ENCODE measurements around the gene SNAP29.
"Not testable (repeated sequence)": the region's sequence is repeated elsewhere in the genome, so short reads cannot be mapped to it uniquely, and the experiment has no call there.

Gene SNAP29

DNA sequence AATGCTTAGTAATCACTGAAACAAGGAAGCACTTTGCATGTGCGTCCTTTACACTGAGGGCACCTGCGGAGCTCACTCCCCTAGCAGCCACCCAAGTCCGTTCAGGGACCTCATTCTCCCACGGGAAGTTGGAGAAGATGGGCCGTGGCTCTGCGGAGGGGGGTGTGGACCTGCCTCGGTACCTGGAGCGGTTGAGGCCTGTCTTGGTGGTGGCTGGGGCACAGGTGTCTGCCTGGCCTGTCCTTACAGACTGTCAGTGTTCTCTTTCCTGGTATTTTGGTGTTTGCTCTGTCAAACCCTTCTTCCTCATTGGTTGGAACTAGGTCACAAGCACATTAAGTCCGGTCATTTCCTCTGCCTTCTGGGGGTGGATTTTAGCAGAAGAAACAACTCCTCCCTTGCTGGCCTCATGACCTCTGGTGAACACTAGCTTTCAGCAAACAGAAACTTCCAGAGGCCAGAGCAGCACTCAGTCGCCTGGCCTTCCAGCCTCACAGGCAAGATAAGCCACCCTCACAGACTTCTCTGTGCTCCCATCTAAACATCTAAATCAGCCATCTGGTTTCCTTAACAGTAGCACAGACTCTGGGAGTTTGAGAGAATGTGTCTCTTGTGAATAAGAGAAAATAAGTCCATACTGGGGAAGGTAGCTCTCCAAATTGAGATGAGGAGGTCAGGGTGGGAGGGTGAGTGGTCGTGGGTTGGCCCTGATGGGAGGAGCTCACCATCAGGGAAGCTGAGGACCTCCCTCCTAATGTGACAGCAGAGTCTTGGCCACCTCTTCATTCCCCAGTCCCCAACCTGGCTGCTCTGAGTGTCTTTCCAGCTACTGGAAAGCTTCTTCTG lies 8.6 kb downstream of the SNAP29 start:
- no peak for DNase-seq

DNA sequence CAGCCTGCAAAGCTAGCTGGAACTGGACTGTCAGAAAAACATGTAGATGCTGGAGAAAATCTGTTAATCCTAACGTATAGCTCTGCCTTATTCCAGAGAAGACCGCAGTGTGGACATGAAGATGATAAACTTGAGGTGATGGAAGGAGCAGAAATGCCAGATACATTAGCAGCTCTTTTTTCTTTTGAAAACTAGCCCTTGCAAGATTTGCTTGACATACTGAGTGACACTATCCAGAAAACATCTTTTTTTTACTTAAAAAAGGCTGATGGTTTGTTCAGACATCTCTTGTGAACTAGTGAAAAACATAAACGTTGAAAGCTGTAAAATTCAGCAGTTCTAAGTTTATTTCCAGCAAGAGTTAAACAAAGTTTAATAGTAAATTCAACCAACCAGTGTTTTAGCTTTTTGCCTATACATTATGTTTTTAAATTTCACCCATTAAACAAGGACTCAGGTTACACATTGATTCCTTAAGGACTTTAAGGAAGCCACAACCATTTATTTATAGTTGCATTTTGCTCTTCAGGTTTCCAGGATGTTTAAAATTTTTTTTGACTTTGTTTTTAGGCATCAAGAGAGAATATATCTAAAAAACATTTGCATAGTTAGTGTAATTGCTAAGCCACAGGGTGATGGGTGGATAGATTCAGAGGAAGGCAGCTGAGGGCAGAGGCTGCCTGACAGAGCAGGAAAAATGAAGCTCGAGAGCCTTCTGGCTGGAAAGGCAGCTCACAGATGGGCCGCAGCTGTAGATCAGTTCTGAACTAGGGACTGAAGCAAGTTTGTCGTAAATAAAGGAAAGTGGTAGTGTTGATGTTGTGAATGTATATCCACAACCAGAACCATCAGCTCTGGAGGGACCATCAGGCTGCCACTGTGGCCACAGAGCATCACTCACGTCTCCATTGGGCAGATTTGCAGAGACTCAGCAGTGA lies 9.5 kb downstream of the SNAP29 start:
- no peak for DNase-seq

DNA sequence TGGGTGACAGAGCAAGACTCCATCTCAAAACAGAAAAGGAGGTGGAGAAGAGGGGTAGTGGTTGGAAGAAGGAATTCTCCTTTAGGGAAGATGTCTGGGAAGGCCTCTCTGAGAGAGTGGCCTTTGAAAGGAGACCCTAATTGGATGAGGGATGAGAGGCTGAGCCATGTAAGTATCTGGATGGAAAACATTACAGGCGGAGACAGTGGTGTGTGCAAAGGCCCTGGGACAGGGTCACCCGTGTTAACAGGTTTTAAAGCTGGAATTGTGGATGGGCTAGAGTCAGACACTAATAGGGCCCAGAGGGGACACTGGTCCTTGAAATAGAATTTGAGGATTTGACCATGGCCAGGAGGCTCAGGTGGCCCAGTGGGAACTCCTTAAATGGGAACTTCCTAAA lies 10.4 kb downstream of the SNAP29 start:
- no peak for DNase-seq

DNA sequence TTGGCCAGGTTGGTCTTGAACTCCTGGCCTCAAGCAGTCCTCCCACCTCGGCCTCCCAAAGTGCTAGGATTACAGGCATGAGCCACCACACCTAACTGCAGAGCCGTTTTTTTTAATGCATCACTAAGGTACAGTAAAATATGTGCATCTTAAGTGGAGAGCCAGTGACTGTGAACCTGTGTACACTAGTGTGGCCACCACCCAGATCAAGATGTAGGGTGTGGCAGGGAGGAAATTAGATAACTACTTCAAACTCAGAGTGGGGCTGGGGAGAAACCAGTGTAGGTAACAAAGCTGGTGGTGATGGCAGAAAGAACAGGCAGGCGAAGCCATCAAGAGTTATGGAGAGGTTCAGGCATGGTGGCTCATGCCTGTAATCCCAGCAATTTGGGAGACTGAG lies 14.4 kb downstream of the SNAP29 start:
- no peak for DNase-seq

DNA sequence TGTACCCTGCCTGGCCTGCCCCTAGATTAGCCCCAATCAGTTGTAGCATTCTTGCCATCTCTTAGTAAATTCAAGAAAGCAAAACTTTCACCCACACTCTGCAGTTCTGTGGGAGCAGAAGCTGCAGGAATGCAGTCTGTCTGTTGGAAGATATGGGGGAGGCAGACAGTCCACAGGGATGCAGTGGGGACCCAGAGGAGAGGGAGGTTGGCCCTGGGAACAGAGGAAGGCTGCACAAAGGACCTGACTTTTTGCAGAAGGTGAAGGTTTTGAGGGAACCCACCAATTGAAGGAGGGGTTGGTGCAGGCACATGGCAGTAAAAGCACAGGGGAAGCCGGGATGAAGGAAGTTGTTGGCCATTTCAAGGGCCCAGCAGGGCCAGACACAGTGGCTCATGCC lies 16.5 kb downstream of the SNAP29 start:
- no peak for DNase-seq

DNA sequence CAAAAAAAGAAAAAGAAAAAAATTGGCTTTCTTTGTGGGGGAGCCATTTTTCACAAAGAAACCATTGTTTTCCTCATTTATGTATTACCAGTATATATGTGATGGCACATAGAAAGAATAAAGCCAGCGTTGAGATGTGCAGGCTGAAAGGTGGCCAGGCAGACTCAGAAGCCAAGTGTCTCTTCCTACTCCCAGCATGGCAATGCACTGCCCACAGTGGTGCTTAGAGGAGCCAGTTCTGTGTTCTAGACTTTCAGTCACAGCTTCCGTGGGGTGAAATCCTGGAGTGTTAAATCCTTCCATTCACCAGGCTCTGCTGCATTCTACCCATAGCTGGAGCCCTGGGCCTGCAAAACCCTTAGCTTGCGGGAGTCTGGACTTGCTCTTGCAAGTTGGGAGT lies 18.9 kb downstream of the SNAP29 start:
- DNase-seq: no peak

DNA sequence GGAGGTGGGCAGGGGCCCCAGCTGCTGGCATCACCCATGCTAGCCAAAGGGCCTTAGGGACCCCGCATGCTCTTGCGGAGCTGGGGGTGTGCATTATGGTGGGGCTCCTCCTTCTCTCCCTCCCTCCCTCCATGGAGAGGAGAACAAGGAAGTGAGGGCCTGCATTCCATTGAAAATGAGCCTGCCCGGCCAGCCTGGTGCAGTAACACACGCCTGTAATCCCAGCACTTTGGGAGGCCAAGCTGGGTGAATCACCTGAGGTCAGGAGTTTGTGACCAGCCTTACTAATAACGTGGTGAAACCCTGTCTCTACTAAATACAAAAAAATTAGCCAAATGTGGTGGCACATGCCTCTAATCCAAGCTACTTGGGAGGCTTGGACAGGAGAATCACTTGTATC lies 22.4 kb downstream of the SNAP29 start:
- no peak for DNase-seq

DNA sequence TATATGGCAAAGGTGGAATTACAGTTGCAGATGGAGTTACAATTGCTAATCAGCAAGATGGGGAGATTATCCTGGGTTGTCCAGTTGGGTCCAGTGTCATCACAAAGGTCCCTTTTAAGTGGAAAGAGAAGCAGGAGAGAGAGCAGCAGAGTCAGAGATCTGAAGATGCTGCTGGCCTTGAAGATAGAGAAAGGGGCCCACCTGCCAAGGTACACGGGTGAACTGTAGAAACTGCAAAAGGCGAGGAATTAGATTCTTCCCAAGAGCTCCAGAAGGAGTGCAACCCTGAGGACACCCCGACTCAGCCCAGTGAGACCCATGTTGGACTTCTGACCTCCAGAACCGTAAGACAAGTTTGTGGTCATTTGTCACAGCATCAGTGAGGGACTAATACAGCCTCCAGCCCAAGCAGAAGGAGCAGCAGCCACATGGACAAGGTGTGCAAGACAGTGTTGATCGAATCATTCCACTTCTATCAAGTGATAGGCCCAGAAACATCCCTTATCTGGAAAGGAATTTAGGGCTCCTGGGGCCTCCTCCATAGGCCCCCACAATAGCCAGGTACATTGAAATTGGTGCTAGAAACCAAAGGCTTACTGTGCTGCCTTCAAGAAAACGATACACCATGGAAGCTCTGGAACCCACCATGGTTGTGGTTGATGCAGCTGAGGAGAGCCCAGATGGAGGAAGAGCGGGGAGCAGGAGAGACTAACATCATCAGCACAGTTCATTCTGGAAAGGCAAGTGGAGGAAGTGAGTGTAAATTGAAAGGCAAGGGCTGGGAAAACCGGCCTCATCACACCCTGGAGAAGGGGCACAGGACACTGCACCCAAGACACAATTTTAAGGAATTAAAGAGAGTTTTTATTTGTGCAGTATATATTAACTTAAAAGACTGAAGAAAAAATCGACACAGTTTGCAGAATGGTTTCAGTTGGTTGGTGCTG lies 23.3 kb downstream of the SNAP29 start:
- DNase-seq: no peak

DNA sequence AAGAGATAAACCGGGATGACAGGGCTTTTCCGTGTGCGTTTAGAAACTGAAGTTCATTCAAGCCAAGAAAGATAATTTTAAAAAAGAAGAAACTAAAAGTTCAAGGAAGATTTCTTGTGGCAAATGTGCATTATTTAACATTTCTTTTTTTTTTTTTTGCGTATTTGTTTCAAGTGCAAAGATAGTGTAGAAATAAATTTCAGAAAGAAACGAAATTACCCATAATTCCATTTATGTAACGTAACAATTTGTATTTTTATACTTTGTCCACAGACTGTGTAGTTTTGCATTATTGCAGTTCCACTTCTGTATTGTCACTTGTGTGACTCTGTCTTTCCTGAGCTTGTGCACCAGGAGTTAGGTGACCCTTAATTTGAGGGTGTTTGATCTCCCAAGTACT lies 24.0 kb downstream of the SNAP29 start:
- DNase-seq: no peak

DNA sequence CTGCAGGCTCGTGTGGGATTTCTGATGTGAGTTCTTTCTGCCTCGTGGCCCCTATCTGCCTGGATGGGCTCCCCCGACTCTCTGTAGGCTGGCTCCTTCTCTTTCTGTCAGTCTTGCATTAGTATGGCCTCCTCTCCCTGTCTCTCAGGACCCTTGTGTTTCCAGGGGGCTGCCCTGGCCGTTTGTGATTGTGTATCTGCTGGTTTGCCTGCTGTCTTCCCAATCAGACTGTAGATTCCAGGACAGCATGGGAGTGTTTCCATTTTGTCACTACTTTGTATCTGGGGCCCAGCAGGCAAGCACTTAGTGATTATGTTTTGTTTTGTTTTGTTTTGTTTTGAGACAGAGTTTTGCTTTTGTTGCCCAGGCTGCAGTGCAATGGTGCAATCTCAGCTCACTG lies 25.6 kb downstream of the SNAP29 start:
- DNase-seq: no peak

DNA sequence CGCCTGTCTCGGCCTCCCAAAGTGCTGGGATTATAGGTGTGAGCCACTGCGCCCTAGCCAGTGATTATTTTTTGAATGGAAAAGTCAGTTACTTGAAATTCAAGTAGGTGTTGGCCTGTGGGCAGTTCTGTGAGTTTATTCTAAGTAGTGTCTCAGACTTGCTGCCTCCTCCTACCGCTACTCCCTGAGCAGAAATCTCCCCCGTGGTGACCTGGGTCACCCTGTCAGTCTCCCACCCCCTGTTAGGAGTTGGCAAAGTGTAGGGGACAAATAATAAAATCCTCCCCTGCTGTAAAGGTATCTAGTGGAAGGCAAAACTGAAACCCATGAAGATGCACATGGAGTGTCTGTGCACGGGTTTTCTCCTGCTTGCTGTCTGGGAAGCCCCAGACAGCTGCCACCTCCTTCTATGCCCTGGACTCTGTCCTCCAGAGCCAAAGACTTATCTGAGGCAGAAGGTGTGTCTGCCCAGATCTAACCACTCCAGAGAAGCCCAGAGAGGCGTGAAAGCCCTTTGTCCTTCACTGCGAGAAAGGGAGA lies 26.3 kb downstream of the SNAP29 start:
- DNase-seq: no peak

DNA sequence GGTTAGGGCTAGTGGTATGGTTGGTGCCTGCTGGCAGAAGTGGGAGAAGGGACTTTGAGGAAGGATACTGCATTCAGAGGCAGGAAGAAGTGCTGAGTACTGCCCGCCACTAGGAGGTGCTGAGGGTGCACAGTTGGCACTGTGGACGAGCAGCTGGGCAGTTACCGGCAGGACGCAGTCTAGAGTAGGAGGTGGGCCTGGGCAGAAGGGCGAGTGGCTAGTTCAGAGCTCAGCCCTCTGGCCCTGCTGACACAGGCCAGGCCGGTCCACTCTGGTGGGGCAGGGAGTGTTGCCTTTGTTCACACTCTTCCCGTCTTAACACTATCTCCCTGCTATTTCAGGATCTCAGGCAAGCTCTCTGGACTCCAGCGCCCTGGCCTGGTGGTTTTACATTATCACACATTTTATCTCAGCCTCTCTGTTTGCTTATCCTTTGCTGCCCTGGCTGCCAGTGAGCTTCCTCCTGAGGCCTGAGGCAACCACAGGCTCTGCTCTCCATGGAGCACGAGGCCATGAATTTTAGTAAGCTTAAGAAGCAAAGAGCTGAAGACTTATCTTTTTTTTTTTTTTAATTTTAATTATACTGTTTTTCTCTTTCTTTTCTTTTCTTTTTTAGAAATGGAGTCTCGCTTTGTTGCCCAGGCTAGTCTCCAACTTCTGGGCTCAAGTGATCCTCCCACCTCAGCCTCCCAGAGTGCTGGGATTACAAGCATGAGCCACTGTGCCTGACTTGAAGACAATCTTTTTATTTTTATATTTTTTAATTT lies 26.9 kb downstream of the SNAP29 start:
- no peak for DNase-seq

DNA sequence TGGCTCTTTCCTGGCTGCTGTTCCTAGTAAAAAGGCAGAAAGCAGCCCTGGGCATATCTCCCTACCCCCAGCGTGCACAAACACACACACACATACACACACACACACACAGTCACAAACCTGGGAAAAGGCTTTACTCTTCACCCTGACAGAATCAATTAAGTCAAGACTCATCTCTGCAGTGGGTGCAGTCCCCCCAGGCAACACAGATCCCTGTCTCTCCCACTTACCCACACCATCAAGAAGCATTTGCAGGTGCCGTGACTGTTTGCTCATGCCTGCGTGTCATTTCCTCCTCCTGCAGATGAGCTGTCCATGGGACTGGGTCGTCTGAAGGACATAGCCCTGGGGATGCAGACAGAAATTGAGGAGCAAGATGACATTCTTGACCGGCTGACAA lies 28.6 kb downstream of the SNAP29 start:
- no peak for DNase-seq

DNA sequence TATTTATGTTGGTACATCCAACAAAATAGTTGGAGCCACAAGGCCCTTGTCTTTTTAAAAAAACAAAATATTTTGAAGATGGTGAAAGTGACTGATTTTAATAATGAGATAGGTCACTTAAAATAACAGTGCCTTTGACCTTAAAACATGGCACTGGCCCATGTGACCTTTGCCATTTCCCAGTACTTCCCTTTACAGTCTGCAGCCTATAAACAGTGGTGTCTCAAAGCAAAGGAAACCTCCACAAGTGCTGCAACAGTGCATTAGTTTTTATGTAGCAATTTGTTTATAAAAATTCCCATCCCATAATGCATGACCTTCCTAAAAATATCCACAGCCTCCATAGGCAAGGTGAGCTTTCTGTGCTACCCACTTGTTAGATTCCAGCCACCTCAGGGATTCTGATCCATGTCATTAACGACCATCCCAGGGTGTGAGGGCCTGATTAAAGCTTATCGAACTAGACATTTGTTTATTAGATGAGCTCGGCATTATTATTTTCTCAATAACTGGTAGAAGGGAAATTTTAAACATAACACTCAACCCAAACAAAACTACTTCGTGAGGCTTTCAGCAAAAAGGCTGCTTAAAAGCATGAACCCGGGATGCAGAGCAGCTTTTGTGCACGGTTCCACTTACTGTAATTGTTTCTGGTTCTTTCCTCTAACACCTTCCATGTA lies 30.4 kb downstream of the SNAP29 start:
- no peak for DNase-seq

DNA sequence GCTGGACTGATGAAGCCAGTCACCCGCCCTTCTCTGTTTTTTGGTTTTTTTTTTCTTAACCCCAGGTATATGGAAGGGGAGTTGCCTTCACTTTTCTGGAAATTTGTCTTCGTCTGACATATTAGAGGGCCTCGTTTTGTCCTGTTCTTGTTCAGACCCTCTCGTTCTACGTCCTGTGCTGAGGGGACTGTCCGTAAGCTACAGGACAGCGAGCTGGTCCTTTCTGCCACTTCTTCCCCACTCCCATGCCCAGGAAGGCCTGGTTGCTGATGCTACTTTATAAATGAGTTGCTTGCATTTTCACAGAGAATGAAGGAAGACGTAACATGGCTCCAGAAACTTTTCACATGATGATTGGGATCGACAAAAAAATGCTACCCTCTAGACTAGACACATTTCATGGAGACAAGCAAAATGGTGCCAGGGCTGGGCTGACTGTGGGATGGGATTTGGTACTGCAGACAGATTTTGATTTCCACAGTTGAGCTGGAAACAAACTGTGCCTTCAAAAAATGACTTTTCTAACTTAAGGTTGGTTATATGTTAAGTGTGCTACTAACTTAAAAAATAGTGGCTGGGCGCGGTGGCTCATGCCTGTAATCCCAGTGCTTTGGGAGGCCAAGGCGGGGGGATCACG lies 31.2 kb downstream of the SNAP29 start:
- no peak for DNase-seq

DNA sequence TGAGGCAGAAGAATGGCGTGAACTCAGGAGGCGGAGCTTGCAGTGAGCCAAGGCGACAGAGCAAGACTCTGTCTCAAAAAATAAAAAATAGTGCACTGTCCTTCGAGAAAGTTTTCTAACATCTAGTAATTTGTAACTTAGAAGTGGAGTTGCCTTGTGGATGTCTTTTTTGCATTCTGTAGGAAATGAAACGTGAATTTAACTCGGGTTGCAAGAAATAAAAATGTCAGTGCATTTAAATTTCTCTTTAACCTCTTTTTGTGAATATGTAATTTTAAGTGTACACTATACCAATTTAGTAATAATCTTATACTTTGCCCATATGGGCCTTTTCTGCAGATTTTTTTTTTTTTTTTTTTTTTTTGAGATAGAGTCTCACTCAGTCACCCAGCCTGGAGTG lies 32.2 kb downstream of the SNAP29 start:
- no peak for DNase-seq

DNA sequence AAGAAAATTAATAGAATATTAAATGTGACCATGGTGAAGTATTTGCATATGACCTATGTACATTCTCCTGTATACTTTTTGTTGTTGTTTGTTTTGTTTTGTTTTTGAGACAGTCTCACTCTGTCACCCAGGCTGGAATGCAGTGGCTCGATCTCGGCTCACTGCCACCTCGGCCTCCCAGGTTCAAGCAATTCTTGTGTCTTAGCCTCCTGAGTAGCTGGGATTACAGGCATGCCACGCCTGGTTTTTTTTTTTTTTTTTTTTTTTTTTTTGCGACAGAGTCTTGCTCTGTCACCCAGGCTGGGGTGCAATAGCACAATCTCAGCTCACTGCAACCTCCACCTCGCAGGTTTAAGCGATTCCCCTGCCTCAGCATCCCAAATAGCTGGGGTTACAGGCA lies 38.9 kb downstream of the SNAP29 start:
- not testable (repeated sequence) for DNase-seq

DNA sequence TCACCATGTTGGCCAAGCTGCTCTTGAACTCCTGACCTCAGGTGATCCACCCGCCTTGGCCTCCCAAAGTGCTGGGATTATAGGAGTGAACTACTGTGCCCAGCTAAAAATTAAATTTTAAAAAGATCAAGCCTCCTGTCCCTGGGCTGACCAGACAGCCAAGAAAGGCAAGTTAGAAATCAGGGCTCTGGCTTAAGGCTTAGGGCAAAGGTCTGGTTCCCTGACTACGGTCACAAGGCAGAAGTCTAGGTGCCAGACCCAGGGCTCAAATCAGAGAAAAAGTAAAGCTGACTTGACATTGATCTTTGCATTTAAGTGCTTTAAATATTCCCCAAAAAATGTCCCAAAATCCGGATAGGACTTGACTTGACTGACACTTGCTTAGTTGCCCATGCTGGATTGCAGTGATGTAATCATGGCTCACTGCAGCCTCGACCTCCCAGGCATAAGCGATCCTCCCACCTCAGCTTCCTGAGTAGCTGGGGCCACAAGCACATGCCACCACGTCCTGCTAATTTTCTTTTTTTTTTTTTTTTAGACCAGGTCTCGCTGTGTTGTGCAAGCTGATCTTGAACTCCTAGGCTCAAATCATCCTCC lies 41.1 kb downstream of the SNAP29 start:
- no peak for DNase-seq

DNA sequence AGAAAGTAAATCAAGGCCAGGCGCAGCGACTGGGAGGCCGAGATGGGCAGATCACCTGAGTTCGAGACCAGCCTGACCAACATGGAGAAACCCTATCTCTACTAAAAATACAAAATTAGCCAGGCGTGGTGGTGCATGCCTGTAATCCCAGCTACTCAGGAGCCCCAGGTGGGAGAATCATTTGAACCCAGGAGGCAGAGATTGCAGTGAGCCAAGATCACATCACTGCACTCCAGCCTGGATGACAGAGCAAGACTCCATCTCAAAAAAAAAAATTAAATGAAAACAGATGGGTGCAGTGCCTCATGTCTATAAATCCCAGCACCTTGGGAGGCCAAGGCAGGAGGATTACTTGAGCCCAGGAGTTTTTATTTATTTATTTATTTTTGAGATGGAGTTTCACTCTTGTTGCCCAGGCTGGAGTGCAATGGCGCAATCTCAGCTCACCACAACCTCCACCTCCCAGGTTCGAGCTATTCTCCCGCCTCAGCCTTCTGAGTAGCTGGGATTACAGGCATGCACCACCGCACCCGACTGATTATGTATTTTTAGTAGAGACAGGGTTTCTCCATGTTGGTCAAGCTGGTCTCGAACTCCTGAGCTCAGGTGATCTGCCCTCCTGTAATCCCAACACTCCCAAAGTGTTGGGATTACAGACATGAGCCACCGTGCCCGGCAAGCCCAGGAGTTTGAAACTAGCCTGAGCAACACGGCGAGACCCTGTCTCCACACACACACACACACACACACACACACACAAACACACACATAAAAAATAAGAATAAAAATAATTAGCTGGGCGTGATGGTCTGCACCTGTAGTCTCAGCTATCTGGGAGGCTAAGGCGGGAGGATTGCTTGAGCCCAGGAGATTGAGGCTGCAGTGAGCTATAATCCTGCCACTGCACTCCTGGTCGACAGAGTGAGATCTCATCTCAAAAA lies 42.6 kb downstream of the SNAP29 start:
- DNase-seq: not testable (repeated sequence)
